GM21526 (cell line): ENCODE data around the gene TSPAN9.

Source experiments
- ATAC-seq: cut with Tn5 transposase; IDR thresholded peaks from one replicate; pipeline ENCODE4 v1.9.1; 2021; ENCODE audit warnings: moderate library complexity; ENCODE audit not compliant: unreplicated experiment, low FRiP score

TSPAN9 gene

DNA sequence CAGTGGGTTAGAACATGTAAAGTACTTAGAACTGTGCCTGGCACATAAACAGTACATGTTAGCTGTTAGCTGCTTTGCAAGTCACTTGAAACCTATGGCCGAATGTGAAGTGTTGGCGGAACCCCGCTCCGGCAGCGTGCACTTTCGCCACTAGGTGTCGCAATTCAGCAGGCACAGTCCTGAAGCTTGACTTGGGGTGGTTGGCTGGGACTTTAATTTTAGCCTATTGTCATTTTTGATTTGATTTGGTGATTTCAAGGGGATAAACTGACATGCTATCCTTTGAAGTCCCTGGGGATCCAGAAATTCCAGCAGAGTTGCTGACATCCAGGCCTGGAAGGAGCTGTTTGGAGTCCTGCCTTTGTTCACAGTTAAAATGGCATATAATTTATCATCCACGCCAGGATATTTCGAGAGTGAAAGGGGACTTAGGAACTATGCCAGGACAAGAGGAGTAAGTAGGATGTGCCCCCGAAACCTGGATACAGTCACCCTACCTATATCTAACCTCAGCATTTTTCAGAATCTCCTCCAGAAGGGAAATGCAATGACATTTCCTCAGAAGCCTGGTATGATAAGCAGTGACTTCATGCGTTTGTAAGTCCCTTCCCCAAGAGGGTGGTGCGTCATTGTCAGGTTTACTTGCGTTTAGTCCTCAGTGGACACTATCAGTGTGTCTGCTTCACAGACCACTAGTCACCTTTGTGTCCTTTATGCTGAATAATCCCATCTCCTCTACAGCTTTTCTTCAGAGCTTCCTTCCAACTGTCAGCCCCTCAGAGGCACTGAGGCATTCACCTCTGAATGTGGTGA, 3.5 kb upstream of the TSPAN9 start:
- ATAC-seq = peak; percentile 56

- ATAC-seq = no peak
Measured at GRCh38 chr12:3075315-3075714, 1.9 kb upstream of the TSPAN9 start.

GRCh38 chr12:3077572-3078081, 448 bp downstream of the TSPAN9 start:
- ATAC-seq = no peak

GRCh38 chr12:3078086-3078820, 1.1 kb downstream of the TSPAN9 start:
- no peak for ATAC-seq

- no peak for ATAC-seq
Measured at GRCh38 chr12:3081091-3081490, 3.9 kb downstream of the TSPAN9 start.

GRCh38 chr12:3081886-3082285, 4.7 kb downstream of the TSPAN9 start:
- no peak for ATAC-seq

GRCh38 chr12:3083241-3083920, 6.2 kb downstream of the TSPAN9 start:
- ATAC-seq = no peak

GRCh38 chr12:3083921-3084347, 6.8 kb downstream of the TSPAN9 start:
- ATAC-seq = no peak

DNA sequence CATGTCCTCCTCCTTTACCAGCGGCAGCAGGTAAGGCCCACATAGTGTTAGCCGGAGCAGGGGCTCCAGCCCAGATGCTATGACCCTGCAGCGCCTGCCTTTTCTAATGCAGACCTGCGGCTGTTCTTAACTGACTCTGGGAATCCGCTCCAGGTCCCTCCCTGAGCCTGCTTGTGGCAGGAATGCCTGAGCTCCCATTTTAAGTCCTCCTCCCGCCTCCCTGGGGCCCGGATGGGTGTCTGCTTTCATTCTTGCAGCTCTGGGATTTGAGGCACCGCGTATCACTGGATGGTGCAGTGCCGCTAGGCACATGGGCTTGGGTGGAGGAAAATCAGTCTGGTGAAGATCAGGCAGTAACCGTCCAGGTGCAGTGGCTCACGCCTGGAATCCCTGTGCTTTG, 7.6 kb downstream of the TSPAN9 start:
- no peak for ATAC-seq

DNA sequence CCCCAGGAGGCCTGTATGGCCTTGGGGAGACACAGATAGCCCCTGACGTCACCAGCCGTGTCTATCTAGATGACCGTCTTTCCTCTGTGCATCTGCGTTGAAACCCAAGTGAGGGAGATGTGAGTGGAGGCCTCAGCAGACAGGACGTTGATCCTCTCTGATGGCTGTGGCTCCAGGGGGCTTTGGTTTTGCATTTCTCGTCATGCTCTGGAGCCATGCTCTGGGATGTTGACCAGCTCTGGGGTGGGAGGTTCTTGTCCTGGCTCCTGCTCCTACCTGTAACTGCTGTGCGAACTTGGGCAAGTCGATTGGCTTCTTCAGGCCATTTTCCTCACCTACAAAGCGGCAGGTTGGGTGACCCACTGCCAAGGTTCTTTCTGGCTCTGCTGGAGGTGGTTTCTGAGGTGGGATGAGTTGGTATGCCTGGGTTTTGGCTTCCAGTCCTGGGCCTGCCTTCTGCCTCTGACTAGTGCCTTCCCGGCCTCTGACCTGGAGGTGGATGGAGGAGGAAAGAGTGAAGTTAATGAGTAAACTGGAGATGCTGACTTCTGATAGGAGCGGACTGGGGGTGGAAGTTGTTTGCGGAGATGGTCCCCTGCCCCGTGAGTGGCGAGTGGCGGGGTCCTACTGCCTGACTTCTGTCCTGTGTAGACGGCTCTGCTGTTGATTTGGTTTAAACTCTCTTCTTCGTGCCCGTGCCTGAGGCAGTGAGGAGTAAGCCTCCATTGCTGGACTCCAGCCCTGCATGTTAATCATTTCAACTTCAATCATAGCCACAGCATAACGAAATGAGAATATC, 8.4 kb downstream of the TSPAN9 start:
- ATAC-seq = no peak

DNA sequence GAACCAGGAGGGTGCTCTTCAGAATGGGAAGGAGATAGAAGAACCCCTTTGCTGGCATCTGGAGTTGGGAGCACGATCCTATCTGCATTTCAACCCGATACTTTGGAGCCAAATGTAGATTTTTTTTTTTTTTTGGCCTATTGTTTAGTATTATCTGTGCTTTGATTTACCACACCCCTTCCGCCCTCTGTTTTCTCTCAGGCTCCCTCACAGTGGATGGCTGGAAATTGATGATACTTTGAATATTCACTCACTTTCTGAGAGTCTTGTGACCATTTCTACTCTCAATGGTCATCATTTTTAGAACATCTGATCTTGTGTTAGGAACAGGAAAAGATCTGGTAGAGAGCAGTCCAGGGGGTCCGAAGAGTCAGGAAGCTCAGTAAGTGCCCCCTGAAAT, 9.0 kb downstream of the TSPAN9 start:
- no peak for ATAC-seq

GRCh38 chr12:3086729-3087323, 9.6 kb downstream of the TSPAN9 start:
- ATAC-seq = no peak

GRCh38 chr12:3087758-3088650, 10.8 kb downstream of the TSPAN9 start:
- no peak for ATAC-seq

DNA sequence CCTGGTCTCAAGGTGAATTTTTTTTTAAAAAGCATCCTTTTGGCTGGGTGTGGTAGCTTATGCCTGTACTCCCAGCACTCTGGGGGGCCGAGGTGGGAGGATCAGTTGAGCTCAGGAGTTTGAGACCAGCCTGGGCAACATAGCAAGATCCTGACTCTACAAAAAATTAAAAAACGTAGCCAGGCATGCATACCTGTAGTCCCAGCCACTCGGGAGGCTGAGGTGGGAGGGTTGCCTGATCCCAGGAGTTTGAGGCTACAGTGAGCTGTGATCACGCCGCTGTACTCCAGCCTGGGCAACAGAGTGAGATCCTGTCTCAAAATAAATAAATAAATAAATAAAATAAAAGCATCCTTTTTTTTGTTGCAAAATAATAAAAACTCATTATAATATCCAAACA, 12.4 kb downstream of the TSPAN9 start:
- no peak for ATAC-seq

GRCh38 chr12:3090240-3091037, 13.3 kb downstream of the TSPAN9 start:
- no peak for ATAC-seq

DNA sequence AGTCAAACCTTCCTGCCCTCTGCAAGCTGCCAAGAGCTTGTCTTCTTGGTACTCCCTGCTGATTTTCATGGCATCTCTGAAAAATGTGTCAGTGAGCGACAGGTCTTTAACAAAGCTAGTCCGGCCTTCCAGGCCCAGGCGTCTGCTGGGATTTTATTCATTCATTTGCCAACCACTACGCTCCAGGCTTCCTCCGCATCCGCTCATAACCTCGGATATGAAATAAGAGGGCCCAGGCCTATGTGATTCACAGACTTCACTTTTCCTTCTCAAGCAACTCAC, 13.8 kb downstream of the TSPAN9 start:
- ATAC-seq = no peak

DNA sequence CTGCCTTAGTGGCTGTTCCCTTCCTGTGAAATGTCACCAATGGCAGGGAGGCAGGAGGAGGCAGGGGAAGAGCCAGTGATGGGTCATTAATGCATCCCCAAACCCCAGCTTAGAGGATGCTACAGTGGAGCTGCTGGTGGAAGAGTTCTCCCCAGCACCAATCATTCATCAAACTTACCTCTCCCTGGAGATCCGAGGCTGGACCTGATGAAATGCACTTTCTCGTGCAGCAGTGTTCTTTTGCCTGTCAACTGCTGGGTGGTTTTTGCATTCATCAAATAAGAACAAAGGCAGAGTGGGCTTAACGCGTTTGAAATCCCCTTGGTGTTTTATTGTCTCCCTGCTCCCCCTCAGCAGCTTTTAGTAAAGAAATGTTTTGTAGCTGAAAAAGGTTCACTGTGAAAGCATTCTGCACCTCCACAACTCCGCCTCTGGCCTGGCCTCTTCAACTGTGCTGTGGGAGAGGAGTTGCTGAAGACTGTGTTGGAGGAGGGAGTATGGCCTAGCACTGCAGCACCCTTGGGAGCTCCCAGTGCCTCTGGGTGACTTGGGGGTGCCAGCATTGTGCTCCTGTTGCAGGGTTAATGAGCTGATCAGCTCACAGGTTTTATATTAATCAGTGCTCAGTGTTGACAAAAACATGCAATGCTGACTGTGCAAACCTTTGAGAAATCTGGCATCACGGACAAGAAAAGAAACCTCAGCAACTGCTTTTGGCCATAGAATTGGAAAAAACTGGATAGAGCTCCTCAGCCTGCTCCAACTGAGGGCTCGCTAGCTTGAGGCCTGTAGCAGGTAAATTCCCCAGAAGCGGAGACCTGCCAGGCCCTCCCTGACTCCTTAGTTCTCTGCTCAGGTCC, 14.4 kb downstream of the TSPAN9 start:
- no peak for ATAC-seq

DNA sequence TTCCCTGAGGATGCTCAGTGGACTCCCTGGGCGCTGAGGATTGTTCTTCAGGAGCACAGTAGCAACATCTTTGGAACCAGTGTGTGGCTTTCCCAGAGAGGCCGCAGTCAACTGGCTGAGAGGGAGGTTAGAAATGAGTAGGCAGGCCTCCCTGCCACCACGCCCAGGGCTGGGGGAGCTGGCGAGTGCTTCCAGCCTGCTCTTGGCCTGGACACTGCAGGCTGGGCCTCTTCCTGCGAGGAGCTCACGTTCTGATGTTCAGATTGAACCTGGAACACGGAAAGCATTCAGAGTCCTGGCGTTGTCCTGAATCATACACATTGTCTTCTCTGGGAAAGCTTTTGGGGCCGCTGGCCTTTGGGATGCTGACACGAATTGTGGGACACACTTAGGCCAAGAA, 15.6 kb downstream of the TSPAN9 start:
- no peak for ATAC-seq
